Measurements from ENCODE around the gene GLB1L3. TPM values are rescaled to one million over a fixed set of nuclear protein-coding genes. Genes with fewer than 3 reads are reported as not detected.

The GLB1L3 gene
- total RNA-seq, 1 experiment from 2014 or later = 0.17 TPM

- no peak overlapping the region for H3K27ac ChIP-seq (ENCODE audit: low read depth, low read length, poor library complexity, severe bottlenecking)
- H3K27me3 ChIP-seq (replicated peaks; ENCODE audit: insufficient read depth, low read depth, low read length, poor library complexity) = no peaks in the 10 kb centered on the region
- no peaks in the 10 kb centered on the region for H3K4me1 ChIP-seq (ENCODE audit: insufficient read depth, low read length, poor library complexity, severe bottlenecking)
- DNase-seq (ENCODE audit: low spot score) = no peak
- H3K9me3 ChIP-seq (ENCODE audit: low read depth, low read length, poor library complexity, severe bottlenecking) = no peaks in the 10 kb centered on the region
- intact Hi-C loops (cut with micrococcal nuclease; ENCODE audit: unreplicated experiment) = no loop called here
- ChIA-PET CTCF (interaction anchor here (2.0 kb wide), 1 partner anchor 15 kb away, joined by 7 read pairs; no protein-coding TSS in a partner anchor), POLR2A (ENCODE audit: low non-redundant PET) (no interaction called here)
- BruUV-seq (replicated peaks) = no TSS peak
- no peak overlapping the region for H3K4me3 ChIP-seq (ENCODE audit: low read depth, low read length, poor library complexity, severe bottlenecking)
- peaks cover 46% of the 10 kb centered on the region for H3K36me3 ChIP-seq (ENCODE audit: insufficient read depth, low read length, poor library complexity, severe bottlenecking)
- TF ChIP-seq EZH2 (IDR thresholded peaks at IDR 0.05; ENCODE audit: borderline replicate concordance, low read depth, low read length, poor library complexity, severe bottlenecking) = no peak
- TF ChIP-seq CTCF (conservative IDR thresholded peaks at IDR 0.05; ENCODE audit: low read depth, low read length) = no peak
These were observed 15.2 kb upstream of the GLB1L3 start for GRCh38 chr11:134260983-134261382.

- no peak overlapping the region for H3K27ac ChIP-seq (ENCODE audit: low read depth, low read length, poor library complexity, severe bottlenecking)
- CTCF ChIA-PET = interaction anchor here (1.0 to 2.0 kb wide), 2 partner anchors 14 to 25 kb away, joined by 4 to 7 read pairs; no protein-coding TSS in a partner anchor
- peaks cover 46% of the 10 kb centered on the region for H3K36me3 ChIP-seq (ENCODE audit: insufficient read depth, low read length, poor library complexity, severe bottlenecking)
- H3K27me3 ChIP-seq (replicated peaks; ENCODE audit: insufficient read depth, low read depth, low read length, poor library complexity) = no peaks in the 10 kb centered on the region
- H3K4me3 ChIP-seq (ENCODE audit: low read depth, low read length, poor library complexity, severe bottlenecking) = no peak overlapping the region
- H3K9me3 ChIP-seq (ENCODE audit: low read depth, low read length, poor library complexity, severe bottlenecking) = no peaks in the 10 kb centered on the region
- no TSS peak for BruUV-seq (replicated peaks)
- H3K4me1 ChIP-seq (ENCODE audit: insufficient read depth, low read length, poor library complexity, severe bottlenecking) = no peaks in the 10 kb centered on the region
- DNase-seq (ENCODE audit: low spot score) = peak; percentile 48
- TF ChIP-seq CTCF (conservative IDR thresholded peaks at IDR 0.05; ENCODE audit: low read depth, low read length) = peak; percentile 71
- TF ChIP-seq EZH2 (IDR thresholded peaks at IDR 0.05; ENCODE audit: borderline replicate concordance, low read depth, low read length, poor library complexity, severe bottlenecking) = no peak
- intact Hi-C loops (cut with micrococcal nuclease; ENCODE audit: unreplicated experiment) = no loop called here
- POLR2A ChIA-PET (ENCODE audit: low non-redundant PET) = no interaction called here
These were observed 14.3 kb upstream of the GLB1L3 start for GRCh38 chr11:134261626-134262488.

- intact Hi-C loops (cut with micrococcal nuclease; ENCODE audit: unreplicated experiment) = no loop called here
- TSS peak; percentile 56 for BruUV-seq (replicated peaks)
- Histone ChIP-seq H3K4me3 (ENCODE audit: low read depth, low read length, poor library complexity, severe bottlenecking) (no peak overlapping the region), H3K27me3 (replicated peaks; ENCODE audit: insufficient read depth, low read depth, low read length, poor library complexity) (no peaks in the 10 kb centered on the region), H3K27ac (ENCODE audit: low read depth, low read length, poor library complexity, severe bottlenecking) (no peak overlapping the region), H3K4me1 (ENCODE audit: insufficient read depth, low read length, poor library complexity, severe bottlenecking) (no peaks in the 10 kb centered on the region), H3K9me3 (ENCODE audit: low read depth, low read length, poor library complexity, severe bottlenecking) (no peaks in the 10 kb centered on the region), H3K36me3 (ENCODE audit: insufficient read depth, low read length, poor library complexity, severe bottlenecking) (peaks cover 28% of the 10 kb centered on the region)
- POLR2A ChIA-PET (ENCODE audit: low non-redundant PET) = no interaction called here
- CTCF ChIA-PET = no interaction called here
- no peak for TF ChIP-seq EZH2 (IDR thresholded peaks at IDR 0.05; ENCODE audit: borderline replicate concordance, low read depth, low read length, poor library complexity, severe bottlenecking)
- no peak for TF ChIP-seq CTCF (conservative IDR thresholded peaks at IDR 0.05; ENCODE audit: low read depth, low read length)
- no peak for DNase-seq (ENCODE audit: low spot score)
These were observed 11.0 kb upstream of the GLB1L3 start for GRCh38 chr11:134264966-134265764.
